Measurements from ENCODE around the gene TMPRSS3.

The TMPRSS3 gene

GRCh38 chr21:42370894-42371654 is 24.8 kb downstream of the TMPRSS3 start:
- H3K4me3 ChIP-seq (ENCODE audit: low read depth, low read length): no peak overlapping the region
- no peak for TF ChIP-seq CTCF (IDR thresholded peaks at IDR 0.05; ENCODE audit: low read depth, low read length, missing control alignments)
- no peak for DNase-seq (ENCODE audit: low read depth)

- DNase-seq (ENCODE audit: low read depth): no peak
- H3K4me3 ChIP-seq (ENCODE audit: low read depth, low read length): no peak overlapping the region
- no peak for TF ChIP-seq CTCF (IDR thresholded peaks at IDR 0.05; ENCODE audit: low read depth, low read length, missing control alignments)
These were observed 26.0 kb downstream of the TMPRSS3 start for GRCh38 chr21:42369821-42370220.

- no peak for TF ChIP-seq CTCF (IDR thresholded peaks at IDR 0.05; ENCODE audit: low read depth, low read length, missing control alignments)
- H3K4me3 ChIP-seq (ENCODE audit: low read depth, low read length): no peak overlapping the region
- no peak for DNase-seq (ENCODE audit: low read depth)
These were observed 28.3 kb downstream of the TMPRSS3 start for GRCh38 chr21:42367367-42368165.

GRCh38 chr21:42366292-42367010 is 29.4 kb downstream of the TMPRSS3 start, which contains the start of gene TFF1:
Gene TFF1 (minus strand): TSS chr21:42366535. CDS start chr21:42366495, 40 bp downstream.
- no peak within 1 kb of the TSS for H3K4me3 ChIP-seq (ENCODE audit: low read depth, low read length)
- no peak for TF ChIP-seq CTCF (IDR thresholded peaks at IDR 0.05; ENCODE audit: low read depth, low read length, missing control alignments)
- DNase-seq (ENCODE audit: low read depth): no peak

GRCh38 chr21:42365770-42366169 is 30.1 kb downstream of the TMPRSS3 start:
- TF ChIP-seq CTCF (IDR thresholded peaks at IDR 0.05; ENCODE audit: low read depth, low read length, missing control alignments): no peak
- no peak overlapping the region for H3K4me3 ChIP-seq (ENCODE audit: low read depth, low read length)
- no peak for DNase-seq (ENCODE audit: low read depth)

GRCh38 chr21:42364304-42364865 is 31.5 kb downstream of the TMPRSS3 start:
- no peak for DNase-seq (ENCODE audit: low read depth)
- H3K4me3 ChIP-seq (ENCODE audit: low read depth, low read length): no peak overlapping the region
- no peak for TF ChIP-seq CTCF (IDR thresholded peaks at IDR 0.05; ENCODE audit: low read depth, low read length, missing control alignments)

Measured in GM12864 (cell line).